Measurements from ENCODE around the gene NREP.

Gene NREP

GRCh38 chr5:111764019-111764418, 7.0 kb upstream of the NREP start:
- DNase-seq = no peak

DNA sequence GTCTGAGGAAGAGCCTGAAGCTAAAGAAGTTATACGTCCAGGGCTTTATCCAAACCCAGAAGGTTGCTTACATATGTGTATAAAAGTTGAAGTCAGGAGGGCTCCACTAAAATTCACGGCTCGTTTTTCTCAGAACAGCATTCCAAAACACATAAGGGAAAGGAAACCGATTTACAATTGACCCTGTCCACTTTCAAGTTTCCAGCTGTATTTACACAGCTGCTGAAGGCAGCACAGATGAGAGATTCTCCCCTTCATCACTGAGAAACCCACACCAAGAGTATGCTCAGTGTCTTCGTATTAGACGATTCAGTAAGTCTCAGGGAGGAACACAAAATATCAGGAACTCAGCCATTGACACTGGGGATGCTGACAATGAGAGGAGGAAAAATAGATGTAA, 5.9 kb upstream of the NREP start:
- no peak for DNase-seq

DNA sequence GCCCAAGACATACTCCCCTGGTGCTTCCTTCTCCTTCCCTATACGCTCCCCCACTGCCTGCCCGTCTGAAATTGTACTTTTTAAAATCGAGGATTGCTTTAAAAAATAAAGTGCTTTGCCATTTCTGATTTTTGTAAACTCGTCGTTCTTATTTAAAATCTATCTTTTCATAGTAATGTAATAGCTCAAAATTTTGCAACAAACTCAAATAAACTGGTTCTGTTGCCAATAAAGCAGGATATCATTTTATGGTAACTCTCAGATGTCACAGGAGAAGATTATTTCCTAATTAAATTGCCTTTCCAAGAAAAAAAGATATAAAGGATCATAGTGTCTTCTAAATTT, 1.3 kb upstream of the NREP start:
- DNase-seq = no peak

- peak; percentile 64 for DNase-seq
These were observed 625 bp upstream of the NREP start for GRCh38 chr5:111757355-111758283.

GRCh38 chr5:111755942-111756381, 1.0 kb downstream of the NREP start:
- DNase-seq = no peak

- no peak for DNase-seq
These were observed 1.6 kb downstream of the NREP start for GRCh38 chr5:111755345-111755941.

- no peak for DNase-seq
These were observed 3.0 kb downstream of the NREP start for GRCh38 chr5:111753884-111754589.

DNA sequence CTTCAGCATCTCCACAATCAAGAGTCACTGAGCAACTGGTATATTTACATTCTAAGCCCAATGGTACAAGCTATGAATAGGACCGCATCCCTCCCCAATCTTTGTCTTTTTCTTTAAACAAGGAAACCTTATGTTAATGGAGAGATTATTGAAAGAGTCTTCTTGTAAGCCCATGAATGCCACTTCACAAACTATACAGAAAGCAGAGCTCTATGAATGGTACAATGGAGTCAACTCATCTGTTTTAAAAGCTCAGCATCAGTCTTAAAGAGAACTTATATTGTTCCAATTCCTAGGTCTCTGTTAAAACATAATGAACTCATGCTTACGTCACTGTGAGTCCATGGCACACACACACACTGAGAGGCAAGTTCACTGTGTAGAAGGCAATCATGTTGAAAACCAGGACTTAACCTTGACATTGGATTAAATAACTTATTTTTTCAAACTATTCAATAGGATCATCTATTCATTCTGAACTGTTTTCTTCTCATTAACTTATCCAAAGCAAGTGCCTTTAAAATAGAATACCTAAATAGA, 4.5 kb downstream of the NREP start:
- DNase-seq = no peak

- DNase-seq = no peak
These were observed 7.5 kb downstream of the NREP start for GRCh38 chr5:111749303-111750026.

DNA sequence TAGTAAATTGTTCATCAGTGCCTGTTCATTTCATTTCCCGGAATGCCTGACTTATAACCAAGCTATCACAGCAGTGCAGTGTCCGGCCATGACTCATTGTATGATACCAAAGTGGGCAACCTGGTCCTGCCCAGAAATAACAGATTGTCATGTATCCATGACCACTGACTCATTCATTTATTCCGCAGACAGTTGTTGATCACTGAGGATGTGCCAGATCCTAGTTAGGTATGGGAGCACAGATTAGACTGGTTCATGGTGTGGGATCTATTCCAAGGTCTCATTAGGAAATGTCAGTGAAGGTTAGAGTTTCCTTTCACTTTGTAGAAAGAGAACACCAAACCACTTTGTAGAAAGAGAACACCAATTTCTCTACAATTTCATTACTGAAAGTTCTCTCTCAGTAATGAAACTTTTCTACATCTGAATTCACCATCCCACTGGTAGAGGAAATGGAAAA, 8.7 kb downstream of the NREP start:
- DNase-seq = no peak

DNA sequence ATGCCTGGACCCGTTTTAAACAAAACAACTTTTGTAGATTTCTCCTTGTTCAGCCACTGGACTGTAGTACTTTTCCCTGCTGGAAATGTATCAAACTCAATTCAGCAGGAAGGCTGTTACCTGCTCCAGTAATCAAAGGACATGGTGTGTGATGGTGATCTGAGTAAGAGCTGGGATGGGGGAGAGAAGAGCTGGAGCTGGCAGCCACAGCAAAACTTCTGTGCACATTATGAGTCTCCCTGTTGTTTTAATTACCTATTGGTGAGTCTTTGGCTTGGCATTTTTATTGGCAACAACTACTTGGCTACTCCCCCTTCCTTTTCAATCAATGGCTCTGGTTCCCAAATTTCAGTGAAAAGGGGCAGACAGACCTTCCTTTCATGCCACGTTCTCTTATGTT, 9.7 kb downstream of the NREP start:
- no peak for DNase-seq

- DNase-seq = no peak
These were observed 10.2 kb downstream of the NREP start for GRCh38 chr5:111746791-111747190.

GRCh38 chr5:111745075-111745739, 11.8 kb downstream of the NREP start:
- DNase-seq = no peak

- no peak for DNase-seq
These were observed 12.5 kb downstream of the NREP start for GRCh38 chr5:111744455-111744854.

DNA sequence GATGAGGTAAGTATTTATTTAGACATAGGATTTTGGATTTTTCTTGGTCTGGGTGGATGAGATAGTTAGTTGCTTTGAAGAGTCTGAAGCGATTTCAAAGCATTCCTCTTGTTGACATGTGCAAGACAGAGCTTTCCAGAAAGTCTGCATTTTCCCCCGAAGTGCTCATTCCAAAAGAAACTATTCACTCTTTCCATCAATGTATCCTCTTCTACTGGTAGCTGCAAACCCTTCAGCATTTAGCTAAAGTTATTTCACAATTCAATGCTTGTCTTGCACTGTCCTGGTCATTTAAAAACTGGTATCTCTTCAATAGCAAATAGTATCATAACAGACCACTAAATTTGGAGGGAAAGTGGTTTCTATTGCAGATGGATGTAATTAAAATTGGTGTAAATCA, 13.0 kb downstream of the NREP start:
- no peak for DNase-seq

DNA sequence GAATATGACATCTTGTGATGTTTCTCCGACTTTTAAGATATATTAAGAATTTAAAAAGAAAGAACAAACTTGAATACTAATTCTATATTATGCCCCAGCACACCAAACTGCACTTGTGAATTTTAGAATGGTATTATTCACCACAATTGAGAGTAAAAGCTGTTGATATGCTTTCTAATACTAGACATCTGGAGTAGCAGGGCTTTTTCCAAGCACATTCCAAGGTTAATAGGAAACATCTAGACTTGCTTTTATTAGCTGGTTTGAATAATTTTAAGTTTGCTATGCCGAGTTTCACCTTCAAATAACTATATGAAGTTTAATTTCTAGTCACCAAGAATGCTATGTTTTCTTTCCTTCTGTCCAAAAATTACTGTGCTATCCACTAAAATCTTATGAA, 13.5 kb downstream of the NREP start:
- no peak for DNase-seq

GRCh38 chr5:111742177-111742994, 14.6 kb downstream of the NREP start:
- DNase-seq = no peak

DNA sequence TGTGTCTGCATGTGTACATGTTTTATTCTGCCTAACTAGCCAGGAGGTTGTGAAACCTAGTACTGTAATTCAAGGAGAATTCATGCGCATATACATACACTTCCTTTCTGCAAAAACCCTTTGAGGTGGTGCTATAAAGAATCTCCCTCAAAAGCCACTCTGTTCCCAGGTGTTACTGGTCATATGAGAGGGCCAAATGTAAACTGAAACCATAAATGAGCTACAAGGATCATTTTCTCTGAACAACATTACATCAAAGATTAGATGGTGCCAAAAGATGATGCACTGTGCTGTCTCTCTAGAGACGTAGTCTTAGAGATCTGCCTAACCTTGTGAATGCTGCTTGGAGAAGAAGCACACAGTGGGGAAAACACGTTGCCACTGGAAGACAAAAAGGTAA, 15.7 kb downstream of the NREP start:
- no peak for DNase-seq

DNA sequence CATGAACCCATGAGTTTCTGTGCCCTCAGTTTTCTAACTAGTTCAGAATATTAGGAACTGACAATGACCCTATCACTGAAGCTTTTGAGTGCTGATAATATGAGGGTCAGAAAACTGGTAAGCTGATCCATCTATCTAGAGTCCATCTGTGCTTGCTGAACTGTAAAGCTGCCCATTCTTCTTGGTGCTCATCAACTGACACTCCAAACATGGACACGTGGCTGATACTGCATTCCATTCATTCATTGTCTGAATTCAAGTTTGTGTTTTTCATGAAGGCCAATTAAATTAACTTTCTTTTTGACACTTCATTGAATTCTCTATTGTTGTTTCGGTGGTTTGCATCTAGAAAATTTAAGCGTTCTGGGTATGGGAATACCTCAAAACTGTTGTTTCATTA, 17.6 kb downstream of the NREP start:
- DNase-seq = no peak

DNA sequence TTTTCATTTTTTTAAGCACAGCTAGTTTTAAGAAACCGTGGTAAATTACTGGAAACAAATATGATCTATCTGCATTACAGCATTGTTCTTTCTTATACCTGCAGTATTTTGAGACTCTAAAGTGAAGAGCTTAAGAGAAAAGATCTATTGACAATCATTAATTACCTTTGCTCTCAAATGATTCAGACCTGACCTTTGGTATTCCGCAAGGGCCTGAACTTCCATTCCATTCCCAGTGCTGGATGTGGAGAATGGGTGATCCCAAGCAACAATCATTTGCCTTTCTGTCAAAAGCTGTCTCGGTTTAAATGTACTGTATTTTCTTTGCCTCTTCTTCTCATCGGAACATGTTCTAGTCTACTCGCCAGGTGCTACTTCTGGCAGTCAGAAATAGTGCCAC, 18.9 kb downstream of the NREP start:
- DNase-seq = no peak

GRCh38 chr5:111737716-111738115, 19.3 kb downstream of the NREP start:
- no peak for DNase-seq

Measured in activated T-cell treated with anti-CD3 and anti-CD28 coated beads for 4 hours (primary cell).